Ramos (cell line): ENCODE data around the gene APBA2.

Experiments used
- in situ Hi-C: fragments of 300-500 bp; cut with MboI; formaldehyde crosslinking; loops from one replicate; pipeline ENCODE4 v1.14.3; 2022; ENCODE audit warnings: low sequenced_read_pairs; ENCODE audit not compliant: unreplicated experiment

The APBA2 gene

DNA sequence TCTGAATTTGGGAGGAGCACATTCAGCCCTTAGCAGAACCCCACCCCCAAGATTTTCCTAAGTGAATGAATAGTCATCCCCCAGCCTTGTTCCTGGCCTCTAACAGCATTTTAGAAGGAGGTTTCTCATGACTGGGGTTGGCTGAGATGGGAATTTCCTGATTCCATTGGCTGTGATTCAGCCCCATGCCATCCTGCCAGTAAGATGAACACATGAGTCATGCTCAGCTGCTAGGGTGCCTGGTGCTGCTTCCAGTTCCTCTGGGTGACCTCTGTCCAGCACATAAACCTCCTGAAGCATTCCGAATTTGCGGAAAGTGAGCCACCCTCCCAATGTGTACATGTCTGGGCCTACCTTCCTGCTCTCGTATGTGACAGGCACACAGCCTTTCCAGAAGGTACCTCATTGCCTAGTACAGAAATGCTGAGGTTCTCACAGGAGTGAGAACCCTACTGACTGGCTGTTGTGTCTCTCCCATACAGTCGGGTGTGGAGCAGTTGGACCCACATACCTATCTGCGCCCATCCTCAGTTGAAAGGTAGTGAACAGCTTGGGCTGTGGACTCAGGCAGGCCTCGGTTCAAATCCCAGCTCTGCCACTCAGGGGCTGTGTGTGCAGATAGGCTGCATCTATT is 91.7 kb downstream of the APBA2 start:
- in situ Hi-C loops: loop anchor here (10.0 kb wide), 1 partner anchor 57 kb away; no protein-coding TSS in a partner anchor

DNA sequence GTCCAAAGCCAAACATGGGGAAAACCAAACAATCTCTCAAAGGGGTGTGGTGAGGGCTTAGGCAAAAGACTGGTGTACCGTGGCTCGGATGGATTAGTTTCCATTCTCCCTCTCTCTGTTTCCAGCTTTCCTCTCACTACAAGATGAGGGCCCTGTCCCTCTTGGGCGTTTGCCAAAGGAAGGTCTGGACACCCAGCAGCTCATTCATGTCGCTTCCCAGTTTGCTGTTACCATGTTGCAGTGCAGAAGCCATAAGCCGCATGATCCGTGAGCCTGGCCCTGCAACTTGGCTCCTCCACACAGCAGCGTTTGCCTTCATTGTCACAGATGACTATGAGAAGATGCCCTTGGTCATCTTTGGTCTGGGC is 92.2 kb downstream of the APBA2 start:
- in situ Hi-C loops: loop anchor here (10.0 kb wide), 1 partner anchor 57 kb away; no protein-coding TSS in a partner anchor

DNA sequence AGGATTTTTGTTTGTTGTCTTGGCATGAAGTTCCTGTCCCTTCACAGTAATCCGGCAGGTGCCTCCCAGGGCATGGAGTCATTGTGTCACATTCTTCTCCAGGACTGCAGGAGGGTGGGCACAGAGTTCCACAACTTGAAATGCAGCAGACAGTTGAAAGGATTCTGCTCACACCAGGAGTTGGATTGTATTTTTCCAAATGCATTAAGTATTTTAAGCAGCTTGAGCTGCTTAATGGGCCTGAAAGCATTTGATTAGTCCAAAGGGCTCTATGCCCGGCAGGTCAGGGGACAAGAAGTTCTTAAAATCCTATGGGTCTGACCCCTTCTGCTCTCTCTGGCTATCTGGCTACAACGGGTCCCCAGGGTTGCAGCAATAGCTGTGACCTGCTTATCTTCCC is 92.9 kb downstream of the APBA2 start:
- in situ Hi-C loops: loop anchor here (10.0 kb wide), 1 partner anchor 56 kb away; no protein-coding TSS in a partner anchor

DNA sequence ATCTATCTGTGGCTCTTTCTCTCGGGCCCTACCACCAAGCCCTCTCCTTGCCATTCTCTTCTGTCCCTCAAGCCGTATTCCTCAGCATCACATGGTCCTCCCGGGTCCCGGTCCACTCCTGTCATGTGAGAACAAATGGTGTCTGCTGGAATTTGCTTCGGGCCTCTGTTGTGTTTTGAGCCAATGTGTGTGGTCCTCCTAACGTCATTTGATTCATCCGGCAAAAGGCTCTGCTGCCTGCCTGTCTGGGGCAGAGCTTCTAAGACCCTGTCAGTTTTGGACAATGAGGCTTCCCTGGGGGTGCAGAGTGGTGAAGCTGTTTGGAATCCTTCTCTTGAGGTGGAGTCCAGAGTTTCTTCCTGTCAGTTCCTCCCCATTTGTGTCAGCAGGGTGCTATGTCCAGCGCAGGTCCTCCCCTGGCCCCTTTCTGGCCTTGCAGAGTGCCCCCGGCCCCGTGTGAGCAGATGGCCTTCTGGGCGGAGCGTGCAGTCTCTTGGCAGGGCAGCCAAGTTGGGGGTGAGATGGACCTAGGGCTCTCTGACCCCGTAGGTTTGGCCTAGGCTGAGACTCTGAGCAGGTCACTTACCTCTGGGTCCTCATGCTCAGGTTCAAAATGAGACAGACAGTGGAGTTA is 93.6 kb downstream of the APBA2 start:
- in situ Hi-C loops: loop anchor here (10.0 kb wide), 1 partner anchor 55 kb away; no protein-coding TSS in a partner anchor

DNA sequence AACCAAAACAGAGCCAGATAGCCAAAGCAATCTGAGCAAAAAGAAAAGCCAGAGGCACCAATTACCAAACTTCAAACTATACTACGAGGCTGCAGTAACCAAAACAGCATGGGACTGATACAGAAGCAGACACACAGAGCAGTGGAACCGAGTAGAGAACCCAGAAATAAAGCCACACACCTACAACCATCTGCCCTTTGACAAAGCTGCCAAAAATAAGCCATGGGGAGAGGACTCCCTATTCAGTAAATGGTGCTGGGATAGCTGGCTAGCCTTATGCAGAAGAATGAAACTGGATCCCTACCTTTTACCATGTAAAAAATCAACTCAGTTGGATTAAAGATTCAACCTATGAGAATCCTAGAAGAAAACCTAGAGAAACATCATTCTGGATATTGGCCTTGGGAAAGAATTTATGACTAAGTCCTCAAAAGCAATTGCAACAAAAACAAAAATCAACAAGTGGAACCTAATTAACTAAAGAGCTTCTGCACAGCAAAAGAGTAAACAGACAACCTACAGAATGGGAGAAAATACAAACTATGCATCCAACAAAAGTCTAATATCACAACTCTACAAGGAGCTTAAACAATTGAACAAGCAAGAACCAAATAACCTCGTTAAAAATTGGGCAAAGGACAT is 95.1 kb downstream of the APBA2 start:
- in situ Hi-C loops: no loop called here

DNA sequence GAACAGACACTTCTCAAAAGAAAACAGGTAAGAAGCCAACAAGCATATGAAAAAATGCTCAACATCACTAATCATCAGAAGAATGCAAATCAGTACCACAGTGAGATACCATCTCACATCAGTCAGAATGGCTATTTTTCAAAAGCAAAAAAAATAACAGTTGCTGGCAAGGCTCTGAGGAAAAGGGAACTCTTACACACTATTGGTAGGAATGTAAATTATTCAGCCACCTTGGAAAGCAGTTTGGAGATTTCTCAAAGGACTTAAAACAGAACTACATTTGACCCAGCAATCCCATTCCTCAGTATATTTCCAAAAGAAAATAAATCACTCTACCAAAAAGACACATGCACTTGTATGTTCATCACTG is 95.6 kb downstream of the APBA2 start:
- in situ Hi-C loops: no loop called here

DNA sequence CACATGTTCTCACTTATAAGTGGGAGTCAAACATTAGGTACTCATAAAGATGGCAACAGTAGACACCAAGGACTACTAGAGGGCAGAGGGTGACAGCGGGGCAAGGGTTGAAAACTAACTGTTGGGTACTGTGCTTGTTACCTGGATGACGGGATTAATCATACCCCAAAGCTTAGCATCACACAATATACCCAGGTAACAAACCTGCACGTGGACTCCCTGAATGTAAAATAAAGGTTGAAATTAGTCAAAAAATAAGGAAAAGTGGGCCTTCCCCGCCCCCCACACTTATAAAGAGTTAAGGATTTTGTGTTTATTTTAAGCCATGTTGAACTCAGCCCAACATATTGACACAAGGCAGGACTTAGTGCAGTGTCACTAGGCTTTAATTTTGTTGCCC is 96.1 kb downstream of the APBA2 start:
- in situ Hi-C loops: no loop called here

DNA sequence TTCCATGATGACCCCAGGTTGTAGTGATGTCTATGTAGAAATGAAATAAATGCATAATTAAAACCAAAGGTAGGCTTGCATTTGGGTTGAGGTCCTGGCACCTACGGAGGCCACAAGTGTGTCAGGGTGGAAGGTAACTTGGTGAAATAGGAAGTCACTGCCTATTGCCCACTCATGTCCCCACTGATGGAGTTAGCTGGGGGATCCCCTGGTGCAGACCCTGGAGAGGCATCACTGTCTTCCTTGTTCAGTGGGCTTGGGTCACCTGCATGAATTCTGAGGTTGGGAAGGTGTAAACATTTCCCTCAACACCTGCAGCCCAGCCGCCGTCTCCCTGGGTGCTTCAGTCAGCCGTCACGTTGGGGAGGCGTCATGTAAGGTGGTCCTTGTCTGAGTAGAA is 97.1 kb downstream of the APBA2 start:
- in situ Hi-C loops: no loop called here

DNA sequence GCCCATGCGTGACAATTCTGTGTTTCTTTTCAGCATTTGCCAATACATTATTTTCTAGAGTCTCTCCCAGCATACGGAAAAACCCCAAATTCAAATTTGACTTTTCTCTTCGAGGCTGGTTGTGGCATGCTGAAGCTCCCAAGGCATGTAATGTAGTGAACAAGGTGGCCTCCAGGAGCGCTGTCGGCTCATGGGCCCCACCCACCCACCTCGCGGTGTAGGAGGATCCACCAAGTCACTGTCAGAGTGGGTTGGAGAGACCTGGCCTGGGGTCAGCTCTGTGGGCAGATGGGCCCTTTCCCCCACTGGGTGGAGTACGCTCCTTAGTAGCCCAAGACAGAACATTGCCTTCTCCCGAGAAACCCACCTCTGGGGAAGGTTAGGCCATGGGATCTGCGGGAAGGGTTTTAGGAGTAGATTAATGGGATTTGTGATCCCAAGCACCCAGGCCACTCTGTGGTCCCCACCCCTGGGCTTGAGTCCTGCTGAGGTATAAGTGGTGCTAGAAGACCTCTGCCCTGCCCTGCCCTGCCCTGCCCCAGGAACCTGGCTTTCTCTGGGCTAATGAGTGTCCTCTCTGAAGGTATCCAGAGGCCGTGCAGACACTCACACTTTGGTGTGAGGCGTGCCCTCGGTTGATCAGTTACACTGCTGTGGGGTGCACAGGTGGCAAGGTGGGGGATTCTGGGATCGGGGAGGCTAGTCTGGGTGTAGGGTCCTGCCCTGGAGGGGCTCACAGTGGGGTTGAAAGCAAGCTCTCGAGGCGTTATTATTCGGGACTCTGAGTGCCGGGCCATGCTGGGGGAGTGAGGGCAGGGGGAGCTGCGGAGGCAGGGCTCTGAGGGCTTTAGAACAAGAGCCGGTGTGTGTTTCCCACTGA is 97.9 kb downstream of the APBA2 start:
- in situ Hi-C loops: no loop called here

DNA sequence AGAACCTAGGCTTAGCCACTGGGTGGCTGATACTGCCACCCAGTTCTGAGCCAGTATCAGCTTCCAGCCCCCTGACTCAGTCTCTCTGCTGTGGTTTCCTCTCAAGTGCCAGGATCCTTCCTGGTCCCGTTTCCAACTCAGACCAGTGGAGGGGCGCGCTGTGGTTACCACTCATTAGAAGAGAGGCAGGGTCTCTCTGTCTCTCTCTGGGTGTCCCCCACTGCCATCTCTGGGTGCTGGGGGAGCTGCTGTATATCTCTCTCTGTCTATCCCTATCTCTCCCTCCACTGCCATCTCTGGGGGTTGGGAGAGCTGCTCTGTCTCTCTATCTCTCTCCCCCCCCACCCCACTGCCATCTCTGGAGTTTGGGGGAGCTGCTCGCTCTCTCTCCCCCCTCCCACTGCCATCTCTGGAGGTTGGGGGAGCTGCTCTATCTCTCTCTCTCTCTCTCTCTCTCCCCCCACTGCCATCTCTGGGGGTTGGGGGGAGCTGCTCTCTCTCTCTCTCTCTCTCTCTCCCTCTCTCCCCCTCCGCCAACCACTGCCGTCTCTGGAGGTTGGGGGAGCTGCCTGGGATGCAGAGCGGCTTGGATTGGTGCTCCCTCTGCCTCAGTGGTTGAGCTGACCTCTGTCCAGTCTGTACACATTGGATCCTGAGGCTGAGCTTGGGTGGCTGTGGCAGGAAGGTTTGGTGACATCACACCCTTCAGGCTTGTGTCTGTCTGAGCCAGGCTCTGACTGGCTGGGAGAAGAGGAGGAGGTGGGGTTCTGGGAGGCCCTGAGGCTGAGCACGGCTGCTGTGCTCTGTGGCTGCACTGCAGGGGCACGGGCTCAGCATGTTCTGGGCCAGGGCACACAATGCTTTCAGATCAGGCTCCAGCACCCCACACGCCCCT is 98.9 kb downstream of the APBA2 start:
- in situ Hi-C loops: no loop called here

DNA sequence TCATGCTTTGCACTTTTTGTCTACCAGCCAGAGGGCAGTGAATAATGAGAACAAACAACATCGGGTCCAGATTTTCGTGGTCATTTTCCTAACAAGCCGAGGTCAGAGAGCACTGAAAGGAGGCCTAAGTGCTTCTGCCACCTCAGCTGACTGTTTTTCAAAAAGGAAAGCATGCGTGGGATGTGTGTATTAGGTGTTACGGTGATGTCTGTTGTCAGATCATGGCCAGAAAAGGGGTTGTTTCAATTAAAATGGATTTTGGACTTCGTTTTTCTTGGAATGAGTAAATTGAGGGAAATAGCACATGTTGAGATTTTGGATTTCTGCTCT is 99.5 kb downstream of the APBA2 start:
- in situ Hi-C loops: no loop called here

DNA sequence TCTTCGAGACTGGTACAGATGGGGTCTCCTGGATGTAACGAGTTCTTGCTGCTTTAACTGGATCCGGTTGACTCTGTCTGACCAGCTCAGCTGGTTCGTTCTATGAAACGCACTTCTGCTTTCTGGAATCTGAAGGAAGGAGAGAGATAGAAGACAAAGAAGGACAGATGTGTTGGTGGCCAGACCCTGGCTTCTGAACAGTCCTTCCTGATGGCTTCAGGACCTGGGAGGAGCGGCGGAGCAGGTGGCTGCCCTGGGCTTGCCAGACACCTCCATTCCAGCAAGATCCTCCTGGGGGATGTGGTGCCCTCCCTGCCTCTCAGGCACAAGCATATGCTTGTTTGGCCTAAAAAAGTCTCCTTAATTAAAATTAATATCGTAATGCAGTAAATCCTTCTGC is 99.9 kb downstream of the APBA2 start:
- in situ Hi-C loops: no loop called here

DNA sequence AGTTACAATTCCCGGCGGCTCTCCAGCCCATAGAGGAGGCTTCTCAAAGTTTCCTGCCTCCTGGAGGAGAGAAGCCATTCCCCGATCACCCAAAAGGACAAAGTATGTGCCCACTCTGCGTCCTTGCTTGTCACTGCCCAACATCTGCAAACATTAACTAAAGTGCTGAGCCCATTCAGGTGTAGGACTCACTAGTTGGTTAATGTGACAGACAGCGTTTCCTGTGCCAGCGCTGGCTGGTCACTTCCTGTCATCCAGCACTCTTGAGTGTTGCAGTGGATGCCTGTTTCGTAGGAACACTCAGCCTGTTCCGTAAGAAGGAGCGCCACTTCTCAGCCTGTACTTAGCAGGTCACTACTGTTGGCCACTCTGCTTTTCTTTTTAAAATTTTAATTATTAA is 100.3 kb downstream of the APBA2 start:
- in situ Hi-C loops: no loop called here

DNA sequence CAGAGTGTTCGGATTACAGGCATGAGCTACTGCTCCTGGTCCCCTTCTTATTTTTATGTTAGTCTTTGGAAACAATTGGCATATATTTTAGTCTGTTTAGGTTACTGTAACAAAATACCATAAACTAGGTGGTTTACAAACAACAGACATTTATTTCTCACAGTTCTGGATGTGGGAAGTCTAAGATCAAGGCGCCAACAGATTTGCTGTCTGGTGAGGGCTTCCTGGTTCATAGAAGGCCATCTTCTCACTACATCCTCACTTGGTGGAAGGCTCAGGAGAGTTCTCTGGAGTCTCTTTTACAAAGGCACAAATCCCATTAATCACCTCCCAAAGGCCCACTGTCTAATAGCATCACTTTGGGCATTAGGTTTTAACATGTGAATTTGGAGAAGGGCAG is 101.0 kb downstream of the APBA2 start:
- in situ Hi-C loops: no loop called here

DNA sequence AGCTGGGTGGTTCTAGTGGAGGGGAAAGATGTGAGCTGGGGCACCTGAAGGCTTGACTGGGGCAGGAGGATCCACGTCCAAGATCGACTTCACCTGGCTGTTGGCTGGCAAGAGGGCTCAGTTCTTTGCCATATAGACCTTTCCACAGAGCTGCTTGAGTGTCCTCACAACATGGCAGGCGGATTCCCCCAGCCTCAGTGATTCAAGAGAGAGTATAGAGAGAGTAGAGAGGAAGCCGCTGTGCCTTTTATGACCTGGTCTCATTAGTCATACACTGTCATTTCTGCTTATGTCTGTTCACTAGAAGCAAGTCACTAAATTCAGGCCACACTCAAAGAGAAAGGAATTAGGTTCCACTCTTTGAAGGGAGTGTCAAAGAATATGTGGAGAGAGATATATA is 101.6 kb downstream of the APBA2 start:
- in situ Hi-C loops: no loop called here

DNA sequence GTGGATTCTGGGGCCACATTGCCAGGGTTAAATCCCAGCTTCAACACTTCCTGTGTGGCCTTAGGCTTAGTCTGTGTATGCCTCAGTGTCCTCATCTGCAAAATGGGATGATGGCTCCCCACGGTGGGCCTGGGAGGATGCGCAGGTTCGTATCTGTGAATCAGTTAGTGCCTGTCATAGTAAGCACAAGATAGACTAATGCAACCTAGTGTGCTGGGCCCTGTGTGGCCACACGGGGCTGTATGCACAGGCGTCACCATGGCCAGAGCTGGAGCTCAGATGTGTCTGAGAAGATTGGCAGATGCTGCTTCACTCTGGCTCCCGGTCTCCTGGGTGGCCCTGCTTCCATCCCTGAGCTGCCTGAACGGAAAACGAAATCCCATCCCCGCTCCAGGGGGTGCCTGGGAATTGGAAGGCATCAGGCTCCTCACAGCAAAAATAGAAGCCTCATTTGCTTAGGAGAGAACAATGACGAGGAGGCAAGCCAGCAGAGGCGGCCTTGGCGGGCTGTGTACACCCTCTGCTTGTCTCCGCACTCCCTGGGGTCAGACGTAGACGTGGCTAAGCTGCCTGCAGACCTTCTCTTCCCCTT is 103.6 kb downstream of the APBA2 start:
- in situ Hi-C loops: no loop called here

DNA sequence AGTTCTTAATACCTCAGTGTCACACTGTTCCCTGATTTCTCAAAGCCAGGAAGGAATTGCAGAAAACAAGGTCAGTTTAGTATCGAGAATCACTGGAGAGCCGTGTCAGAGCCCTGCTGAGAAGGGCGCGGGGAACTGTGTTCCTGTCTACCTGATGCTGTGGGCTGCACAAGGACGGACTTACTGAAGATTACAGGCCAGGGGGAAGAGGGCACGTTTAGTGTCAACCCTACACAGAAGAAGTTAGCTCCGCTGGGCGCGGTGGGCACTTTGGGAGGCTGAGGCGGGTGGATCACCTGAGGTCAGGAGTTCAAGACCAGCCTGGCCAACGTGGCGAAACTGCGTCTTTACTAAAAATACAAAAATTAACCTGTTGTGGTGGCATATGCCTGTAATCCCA is 104.1 kb downstream of the APBA2 start:
- in situ Hi-C loops: no loop called here

DNA sequence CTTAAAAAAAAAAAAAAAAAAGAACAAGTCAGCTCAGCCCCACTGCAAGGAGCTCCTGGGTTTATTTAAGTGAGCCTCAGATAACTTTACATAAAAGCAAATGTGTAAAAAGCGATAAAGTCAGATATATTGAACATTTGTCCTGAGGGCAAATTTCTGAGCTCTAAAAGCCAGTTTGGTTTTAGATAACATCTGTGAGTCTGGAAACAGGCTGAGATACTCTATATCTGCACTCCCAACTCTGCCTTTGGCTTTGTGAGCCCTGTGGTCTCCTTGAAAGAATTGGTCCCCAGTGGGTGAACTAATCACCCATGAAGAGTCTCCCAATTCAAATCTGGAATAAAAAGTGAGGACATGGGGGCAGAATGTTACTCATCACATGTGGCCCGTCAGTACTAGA is 104.6 kb downstream of the APBA2 start:
- in situ Hi-C loops: no loop called here
